IPS DF 19.7 (cell line): Measurements from ENCODE around the gene TOGARAM1.

Source experiments
- DNase-seq: peaks from one replicate; pipeline ENCODE4 v3.0.0-alpha.2; 2013; ENCODE audit warnings: low read depth, low spot score

TOGARAM1 gene, protein sequence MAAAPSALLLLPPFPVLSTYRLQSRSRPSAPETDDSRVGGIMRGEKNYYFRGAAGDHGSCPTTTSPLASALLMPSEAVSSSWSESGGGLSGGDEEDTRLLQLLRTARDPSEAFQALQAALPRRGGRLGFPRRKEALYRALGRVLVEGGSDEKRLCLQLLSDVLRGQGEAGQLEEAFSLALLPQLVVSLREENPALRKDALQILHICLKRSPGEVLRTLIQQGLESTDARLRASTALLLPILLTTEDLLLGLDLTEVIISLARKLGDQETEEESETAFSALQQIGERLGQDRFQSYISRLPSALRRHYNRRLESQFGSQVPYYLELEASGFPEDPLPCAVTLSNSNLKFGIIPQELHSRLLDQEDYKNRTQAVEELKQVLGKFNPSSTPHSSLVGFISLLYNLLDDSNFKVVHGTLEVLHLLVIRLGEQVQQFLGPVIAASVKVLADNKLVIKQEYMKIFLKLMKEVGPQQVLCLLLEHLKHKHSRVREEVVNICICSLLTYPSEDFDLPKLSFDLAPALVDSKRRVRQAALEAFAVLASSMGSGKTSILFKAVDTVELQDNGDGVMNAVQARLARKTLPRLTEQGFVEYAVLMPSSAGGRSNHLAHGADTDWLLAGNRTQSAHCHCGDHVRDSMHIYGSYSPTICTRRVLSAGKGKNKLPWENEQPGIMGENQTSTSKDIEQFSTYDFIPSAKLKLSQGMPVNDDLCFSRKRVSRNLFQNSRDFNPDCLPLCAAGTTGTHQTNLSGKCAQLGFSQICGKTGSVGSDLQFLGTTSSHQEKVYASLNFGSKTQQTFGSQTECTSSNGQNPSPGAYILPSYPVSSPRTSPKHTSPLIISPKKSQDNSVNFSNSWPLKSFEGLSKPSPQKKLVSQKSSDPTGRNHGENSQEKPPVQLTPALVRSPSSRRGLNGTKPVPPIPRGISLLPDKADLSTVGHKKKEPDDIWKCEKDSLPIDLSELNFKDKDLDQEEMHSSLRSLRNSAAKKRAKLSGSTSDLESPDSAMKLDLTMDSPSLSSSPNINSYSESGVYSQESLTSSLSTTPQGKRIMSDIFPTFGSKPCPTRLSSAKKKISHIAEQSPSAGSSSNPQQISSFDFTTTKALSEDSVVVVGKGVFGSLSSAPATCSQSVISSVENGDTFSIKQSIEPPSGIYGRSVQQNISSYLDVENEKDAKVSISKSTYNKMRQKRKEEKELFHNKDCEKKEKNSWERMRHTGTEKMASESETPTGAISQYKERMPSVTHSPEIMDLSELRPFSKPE (N-terminal part only)

DNA sequence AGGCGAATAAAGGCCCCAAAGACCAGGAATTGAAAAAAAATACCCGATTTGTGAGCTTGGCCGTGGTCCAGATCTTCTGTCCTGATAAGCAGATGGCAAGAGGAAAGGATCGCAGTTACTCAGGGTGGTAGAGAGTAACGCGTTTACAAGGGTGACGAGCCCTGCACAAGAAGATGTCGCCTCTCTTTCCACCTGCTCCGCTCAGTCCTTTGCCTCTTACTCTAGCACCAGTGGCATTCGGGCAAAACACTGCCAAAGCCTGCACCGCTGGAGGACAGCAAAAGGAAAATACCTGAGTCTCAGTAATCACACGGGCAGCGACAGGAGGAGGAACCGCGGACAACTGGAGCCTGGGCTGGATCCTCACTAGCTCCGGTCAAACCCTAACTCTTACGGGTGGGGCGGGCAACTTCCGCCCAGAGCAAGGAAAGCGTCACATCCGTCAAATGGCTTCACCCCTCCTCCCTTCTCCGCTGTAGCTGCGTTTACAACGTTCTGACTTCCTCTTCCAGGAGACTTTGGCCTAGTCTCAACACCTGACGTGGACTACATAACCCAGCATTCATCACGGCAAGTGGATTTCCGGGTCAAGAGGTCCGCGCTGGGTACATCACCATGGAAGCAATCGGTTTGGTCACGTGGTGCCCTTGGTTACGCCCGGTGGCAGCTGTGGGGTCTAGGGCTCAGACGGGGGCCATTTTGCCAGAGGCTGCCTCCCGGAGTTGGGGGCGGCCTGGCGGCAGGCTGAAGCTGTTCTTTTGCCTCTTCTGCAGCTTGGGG, at the start of gene TOGARAM1, which contains the start of gene KLHL28:
TOGARAM1 (plus strand) TSS at position 637 of the 780 bp plus-strand sequence. CDS start 232 bp downstream, outside the sequence.
KLHL28 (minus strand) TSS at position 394 of the 780 bp plus-strand sequence. CDS start 16,019 bp downstream, outside the sequence.
- peak; percentile 100 for DNase-seq

DNA sequence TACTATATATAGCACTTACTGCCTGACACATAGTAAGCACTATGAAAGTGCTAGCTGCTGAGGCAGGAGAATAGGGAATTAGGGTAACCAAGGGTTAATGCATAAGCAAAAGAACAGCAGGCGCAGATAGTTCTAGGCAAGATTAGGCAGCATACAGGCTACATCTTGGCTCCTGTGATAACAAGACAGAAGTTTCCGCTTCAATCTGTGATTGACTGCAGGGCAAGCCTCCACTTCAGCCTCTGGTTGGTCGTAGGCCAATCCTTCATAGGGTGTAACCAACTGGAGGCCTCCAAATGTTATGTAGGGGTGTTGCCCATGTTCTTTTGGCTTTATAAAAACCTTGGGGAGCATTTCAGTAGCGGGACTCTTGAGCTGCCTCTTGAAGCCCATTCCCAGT, 47.1 kb upstream of the TOGARAM1 start:
- DNase-seq, result no peak

DNA sequence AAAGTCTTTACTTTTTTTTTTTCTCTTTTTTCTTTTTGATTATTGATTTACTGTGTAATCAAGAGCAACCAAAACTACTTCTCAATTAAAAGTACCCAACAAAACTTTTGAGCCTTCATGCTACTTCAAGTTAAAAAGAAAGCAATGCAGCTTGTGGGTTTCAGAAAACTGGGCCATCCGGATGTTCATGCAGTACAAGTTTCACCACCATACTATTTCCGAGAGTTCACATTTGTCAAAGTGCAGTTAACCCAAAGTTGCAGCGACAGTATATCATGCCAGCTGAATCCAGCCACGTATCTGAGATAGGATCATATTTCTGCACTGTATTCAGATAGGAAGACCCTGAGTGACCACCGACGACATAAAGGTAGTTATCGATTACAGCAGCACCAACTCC, 33.2 kb upstream of the TOGARAM1 start:
- DNase-seq, result no peak

DNA sequence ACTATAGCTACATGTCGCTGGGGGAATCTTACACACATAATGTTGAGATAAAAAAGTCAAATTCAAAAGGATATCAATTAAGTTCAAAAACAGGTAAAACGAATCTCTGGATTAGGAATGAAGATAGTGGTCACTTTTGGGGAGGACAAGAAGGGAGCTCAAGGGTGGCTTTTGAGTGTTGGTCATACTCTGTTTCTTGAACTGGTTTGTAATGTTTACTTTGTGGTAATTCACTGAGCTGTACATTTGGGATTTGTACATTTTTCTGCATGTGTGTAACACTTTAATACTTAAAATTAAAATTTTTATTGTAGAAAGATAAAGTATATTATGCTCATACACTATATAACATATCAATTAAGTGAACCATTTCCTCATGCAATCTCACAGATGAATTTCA, 26.8 kb upstream of the TOGARAM1 start:
- DNase-seq, result no peak

DNA sequence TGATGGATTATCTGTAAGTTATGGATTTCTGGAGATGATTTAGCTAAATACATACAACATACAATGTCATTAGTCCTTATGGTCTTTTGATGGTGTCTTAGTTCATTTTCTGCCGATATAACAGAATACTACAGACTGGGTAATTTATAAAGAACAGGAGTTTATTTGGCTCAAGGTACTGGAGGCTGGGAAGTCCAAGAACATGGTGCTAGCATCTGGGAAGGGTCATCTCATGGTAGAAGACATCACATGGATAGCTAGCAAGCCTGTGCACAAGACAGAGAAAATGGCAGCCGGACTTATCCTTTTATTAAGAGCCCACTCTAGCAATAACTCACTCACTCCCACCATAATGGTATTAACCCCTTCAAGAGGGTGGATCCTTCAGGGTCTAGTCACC, 24.4 kb upstream of the TOGARAM1 start:
- no peak for DNase-seq

DNA sequence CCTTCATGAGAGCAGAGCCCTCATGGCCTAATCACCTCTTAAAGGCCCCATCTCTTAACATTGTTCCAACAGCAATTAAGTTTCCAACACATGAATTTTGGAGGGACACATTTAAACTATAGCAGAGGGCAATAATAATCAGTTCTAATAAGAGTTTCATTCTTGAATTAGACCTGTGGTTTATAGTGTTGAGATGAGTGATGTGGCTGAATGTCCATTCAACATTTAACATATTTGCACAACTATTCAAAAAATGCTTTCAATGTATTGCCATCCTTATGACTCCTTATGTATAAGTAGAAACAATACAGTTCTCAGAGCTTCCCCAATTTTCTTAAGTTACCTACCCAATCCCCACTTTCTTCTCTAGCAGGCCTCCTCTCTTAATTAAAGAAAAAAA, 21.8 kb upstream of the TOGARAM1 start:
- DNase-seq, result no peak

DNA sequence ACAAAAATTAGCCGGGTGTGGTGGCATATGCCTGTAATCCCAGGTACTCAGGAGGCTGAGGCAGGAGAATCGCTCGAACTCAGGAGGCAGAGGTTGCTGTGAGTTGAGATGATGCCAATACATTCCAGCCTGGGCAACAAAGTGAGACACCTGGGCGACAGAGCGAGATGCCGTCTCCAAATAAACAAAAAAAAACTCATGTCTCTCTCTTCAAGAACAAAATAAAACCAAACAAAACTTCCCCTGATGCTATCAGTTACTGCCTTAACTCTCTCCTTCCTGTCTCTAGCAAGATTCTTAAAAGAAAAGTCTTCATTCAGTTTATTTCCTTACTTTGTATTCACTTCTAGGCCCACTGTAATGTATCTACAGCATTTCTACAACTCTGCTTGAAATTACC, 21.0 kb upstream of the TOGARAM1 start:
- DNase-seq, result no peak

DNA sequence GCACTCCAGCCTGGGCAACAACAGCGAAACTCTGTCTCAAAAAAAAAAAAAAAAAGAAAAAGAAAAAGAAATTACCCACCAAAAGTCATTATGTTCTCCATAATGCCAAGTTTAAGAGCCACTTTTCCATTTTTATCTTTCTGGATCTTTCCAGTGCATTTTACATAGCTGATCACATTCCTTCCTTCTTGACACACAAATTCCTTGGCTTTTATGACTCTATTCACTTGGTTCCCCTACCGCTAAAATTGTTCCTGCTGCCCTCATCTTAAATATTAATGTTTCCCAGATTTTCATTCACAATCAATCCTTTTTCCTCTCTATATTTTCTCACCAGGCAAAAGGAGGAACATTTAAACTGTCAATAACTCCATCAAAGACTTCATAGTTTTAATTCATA, 20.4 kb upstream of the TOGARAM1 start:
- DNase-seq, result no peak

DNA sequence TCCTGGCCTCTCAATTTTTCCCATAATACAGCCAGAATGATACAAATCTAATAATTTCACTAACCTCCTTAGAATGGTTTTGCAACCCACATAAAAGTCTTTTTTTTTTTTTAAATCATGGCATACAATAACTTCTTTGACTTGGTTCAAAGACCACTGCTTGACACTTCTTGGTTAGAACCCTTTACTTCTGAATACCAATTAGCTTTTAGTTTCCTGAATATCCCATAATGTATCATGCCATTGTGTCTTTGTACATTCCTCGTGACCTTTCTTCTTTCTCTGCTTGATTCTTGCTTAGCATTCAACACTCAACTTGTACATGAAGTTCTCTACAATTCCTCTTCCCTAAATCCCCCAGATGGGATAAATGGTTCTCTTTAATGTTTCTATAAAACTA, 19.6 kb upstream of the TOGARAM1 start:
- DNase-seq, result no peak

DNA sequence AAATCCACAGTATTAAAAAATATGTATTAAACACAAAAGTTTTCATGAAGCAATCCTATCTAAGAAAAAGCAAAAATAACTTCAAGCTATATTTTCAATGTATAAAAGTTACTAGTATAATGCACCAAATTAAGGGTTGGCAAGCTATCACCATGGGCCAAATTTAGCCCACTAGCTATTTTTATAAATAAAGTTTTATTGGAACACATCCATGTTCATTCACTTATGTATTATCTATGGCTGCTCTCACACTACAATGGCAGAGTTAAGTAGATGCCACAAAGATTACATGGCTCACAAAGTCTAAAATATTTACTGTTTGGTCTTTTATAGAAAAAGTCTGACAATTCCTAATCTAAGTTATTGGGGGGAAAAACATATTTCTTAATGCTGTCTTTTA, 17.9 kb upstream of the TOGARAM1 start:
- DNase-seq, result no peak

DNA sequence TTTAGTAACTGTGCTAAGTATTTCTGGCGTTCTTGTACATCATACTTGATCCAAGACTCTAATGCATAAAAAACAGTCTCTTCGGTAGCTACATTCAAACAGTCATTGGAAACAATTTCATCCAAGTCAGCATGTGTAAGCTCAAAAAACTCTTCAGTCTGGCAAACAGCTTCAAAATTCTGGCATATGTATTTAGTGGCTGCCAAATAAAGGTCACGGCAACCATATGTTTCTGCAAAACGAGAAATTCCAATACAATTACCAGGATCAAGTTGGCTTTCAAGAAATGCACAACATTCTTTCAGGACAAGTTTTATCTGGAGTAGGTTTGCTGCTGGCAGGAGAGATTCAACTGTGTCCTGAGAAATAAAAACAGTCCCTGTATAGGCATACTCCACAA, 16.7 kb upstream of the TOGARAM1 start:
- DNase-seq, result no peak

DNA sequence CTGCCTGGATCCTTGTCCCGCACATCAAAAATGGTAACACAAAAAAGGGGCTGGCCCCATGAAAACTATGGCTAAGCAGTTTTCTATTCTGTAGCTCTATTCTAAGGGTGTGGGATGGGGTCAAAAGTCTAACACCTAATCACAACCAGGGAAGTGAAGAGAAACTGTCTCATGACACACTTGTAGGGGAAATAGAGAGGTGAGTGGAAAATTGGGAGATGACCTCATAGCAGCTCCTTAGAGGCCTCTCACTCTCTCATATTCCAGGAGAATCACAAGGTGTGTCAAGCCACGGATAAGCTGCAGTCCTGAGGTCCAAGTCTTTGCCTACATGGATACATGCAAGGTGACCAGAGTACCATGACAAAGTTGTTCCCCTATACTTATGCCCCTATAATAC, 10.9 kb upstream of the TOGARAM1 start:
- no peak for DNase-seq

DNA sequence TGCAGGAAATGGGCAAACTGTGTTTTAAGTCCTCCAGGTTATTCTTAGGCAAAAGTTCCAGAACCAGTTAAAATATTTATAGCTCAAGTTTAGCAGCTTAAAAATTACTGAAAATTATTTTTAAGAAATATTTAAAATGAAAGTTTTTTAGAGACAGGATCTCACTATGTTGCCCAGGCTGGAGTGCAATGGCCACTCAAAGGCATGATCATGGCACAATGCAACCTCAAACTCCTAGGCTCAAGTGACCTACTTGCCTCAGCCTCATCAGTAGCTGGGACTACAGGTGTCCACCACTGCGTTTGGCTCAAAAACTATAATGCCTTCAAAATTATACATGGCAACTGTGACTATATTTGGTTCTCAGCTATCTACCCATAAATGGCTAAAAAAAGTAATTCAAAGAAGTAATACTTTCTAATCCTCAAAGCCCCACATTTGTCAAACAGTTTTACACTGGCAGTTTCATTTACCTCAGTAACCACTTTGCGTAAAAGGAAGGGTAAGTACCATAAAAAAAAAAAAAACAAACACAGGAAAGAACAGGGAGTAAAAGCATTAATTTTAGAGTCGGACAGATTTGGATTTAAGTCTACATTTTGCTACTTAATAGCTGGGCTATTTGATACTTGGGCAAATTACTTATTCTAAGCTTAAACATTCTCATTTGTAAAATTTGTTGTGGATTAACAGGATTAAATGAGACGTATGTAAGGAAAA, 9.4 kb upstream of the TOGARAM1 start:
- no peak for DNase-seq

DNA sequence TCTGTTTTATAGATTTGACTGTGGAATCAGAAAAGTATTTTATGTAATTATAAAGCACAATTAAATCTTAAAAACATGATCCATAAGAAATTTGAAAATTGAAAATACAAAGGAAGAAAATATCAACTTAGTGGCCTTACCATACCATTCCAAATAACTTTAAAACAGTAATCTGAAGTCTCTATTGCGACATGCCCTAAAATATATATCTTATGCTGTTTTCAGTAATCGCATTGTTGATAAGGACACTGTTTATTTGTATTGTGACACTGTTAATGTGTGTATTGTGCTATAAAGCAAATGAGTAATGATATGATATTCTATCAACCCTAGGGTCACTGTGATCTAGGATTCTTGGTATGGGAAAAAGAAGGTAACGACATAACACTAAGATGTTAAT, 7.2 kb upstream of the TOGARAM1 start:
- no peak for DNase-seq

DNA sequence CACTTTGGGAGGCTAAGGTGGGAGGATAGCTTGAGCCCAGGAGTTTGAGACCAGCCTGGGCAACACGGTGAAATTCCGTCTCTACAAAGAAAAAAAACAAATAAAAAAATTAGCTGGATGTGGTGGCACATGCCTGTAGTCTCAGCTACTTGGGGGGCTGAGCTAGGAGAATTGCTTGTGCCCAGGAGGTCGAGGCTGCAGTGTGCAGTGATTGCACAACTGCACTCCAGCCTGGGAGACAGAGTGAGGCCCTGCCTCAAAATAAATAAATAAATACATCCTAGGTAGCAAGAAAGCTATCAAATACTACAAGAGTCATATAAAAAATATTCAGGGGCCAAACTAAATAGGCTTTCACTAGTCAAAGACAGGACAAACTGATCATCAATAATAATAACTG, 6.5 kb upstream of the TOGARAM1 start:
- no peak for DNase-seq

DNA sequence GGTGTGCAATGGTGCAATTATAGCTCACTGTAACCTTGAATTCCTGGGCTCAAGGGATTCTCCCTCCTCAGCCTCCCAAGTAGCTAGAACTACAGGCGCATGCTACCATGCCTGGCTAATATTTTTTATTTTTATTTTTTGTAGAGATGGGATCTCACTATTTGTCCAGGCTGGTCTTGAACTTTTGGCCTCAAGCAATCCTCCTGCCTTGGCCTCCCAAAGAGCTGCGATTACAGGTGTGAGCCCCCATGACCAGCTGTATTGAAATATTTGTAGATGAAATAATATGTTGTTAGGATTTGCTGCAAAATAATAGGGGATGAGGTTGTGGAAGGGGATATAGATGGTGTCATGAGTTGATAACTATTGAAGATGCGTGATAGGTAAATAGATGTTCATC, 5.1 kb upstream of the TOGARAM1 start:
- no peak for DNase-seq

DNA sequence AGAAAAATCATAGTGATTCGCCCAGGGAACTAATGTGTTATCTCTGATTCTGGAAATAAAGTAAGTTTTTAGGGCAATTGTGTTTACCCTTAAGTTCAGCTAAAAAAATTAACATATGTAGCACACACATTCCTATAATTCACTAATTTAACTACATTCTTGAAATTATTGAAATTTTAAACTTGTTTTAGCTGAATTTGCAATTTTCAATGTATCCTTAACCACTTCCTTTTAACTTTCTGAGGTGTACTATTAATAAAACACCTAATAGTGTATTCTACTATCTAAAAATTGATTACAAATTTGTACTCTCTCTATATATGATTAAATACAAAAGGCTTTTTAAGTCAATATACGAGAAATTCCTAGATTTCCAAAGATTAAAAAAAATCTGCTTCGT, 2.5 kb upstream of the TOGARAM1 start:
- DNase-seq, result no peak

DNA sequence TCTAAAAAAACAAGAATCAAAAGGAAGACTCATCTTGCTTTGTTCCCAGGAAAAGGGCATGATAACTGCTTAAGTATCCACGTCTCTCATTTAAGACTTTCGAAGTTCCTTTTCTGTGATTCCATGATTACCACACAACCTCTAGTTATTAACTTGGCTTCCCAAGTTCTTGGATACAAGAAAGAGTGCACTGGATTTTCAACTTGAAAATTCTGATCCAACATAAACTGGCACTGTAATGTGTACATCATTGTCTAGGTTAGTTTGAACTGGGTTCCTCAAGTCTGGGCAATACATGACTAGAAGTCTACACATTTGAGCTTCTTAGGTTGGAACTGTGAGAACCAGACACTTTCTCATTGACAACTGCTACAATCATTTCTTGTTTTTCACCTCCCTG, 1.8 kb upstream of the TOGARAM1 start:
- no peak for DNase-seq

DNA sequence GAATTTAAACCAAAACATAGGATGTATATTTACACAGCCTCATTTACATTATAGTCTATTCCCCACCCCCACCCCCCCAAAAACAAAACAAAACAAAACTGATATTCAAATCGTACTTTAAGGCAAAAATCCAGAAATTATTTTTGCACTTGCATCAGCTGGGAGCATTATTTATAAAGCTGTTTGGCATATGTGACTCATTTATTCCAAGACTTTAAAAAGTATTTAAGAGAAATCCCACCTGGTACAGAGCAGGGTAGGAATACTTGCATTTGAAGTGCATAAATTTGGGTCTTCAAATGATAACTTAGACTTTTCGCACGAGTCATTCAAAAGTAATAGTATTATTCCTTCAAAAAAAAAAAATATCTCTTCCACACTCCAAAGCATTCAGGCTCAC, 1.3 kb upstream of the TOGARAM1 start:
- DNase-seq, result no peak

DNA sequence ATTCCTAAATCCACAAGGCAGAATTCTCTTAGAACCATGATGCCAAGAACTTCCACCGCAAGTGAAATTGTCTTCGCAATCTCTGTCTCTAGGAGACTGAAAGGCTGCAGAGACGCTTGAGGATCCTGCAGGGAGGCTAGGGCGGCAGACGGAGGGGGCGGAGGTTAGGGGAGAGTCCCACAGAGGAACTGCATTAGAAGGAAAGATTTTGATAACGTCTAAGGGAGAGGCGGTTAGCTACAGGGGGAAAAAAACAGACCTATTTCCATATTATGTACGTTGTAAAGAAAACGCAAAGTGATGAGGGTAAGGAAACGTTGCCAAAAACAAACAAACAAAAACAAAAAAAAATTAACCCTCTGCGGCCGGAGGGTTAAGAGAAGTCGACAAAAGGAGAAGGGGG, 838 bp upstream of the TOGARAM1 start:
- no peak for DNase-seq
